Measurements from ENCODE around the gene PHLDB1. TPM values are rescaled to one million over a fixed set of nuclear protein-coding genes. Genes with fewer than 3 reads are reported as not detected.

Gene PHLDB1
- total RNA-seq, 2 donors from 2014 or later: 60.1 to 88.6 TPM

GRCh38 chr11:118691926-118692830 lies 84.8 kb downstream of the PHLDB1 start:
- Histone ChIP-seq H3K36me3 (no peaks in the 10 kb centered on the region), H3K4me1 (peaks cover 4% of the 10 kb centered on the region), H3K27me3 (no peaks in the 10 kb centered on the region), H3K9me3 (no peaks in the 10 kb centered on the region), H3K9ac (ENCODE audit: low read depth in 2 of 2, low read length in 2 of 2) (no peak overlapping the region), H3K27ac (no peak overlapping the region), H3K4me3 (no peak overlapping the region)
- TF ChIP-seq CTCF (IDR thresholded peaks at IDR 0.05): no peak
- intact Hi-C loops (cut with DNase I): loop anchor here (5.0 to 10.0 kb wide), 3 partner anchors 73 to 265 kb away; partner anchors contain the start of gene UPK2
- DNase-seq: no peak

- H3K4me3 ChIP-seq: no peak overlapping the region
- no peaks in the 10 kb centered on the region for H3K36me3 ChIP-seq
- no peak overlapping the region for H3K27ac ChIP-seq
- peaks cover 4% of the 10 kb centered on the region for H3K4me1 ChIP-seq
- H3K27me3 ChIP-seq: no peaks in the 10 kb centered on the region
- no peak for DNase-seq
- H3K9ac ChIP-seq (ENCODE audit: low read depth in 2 of 2, low read length in 2 of 2): no peak overlapping the region
- TF ChIP-seq CTCF (IDR thresholded peaks at IDR 0.05): no peak
- H3K9me3 ChIP-seq: no peaks in the 10 kb centered on the region
- intact Hi-C loops (cut with DNase I): loop anchor here (5.0 to 10.0 kb wide), 3 partner anchors 71 to 263 kb away; partner anchors contain the start of gene UPK2
Observed at GRCh38 chr11:118694185-118694584, 86.8 kb downstream of the PHLDB1 start.

GRCh38 chr11:118694771-118695170 lies 87.4 kb downstream of the PHLDB1 start:
- Histone ChIP-seq H3K9ac (ENCODE audit: low read depth in 2 of 2, low read length in 2 of 2) (no peak overlapping the region), H3K4me3 (no peak overlapping the region), H3K9me3 (no peaks in the 10 kb centered on the region), H3K4me1 (peaks cover 4% of the 10 kb centered on the region), H3K27me3 (no peaks in the 10 kb centered on the region), H3K36me3 (no peaks in the 10 kb centered on the region), H3K27ac (no peak overlapping the region)
- DNase-seq: no peak
- no peak for TF ChIP-seq CTCF (IDR thresholded peaks at IDR 0.05)
- intact Hi-C loops (cut with DNase I): loop anchor here (5.0 to 10.0 kb wide), 3 partner anchors 70 to 263 kb away; partner anchors contain the start of gene UPK2

GRCh38 chr11:118696673-118697226 lies 89.3 kb downstream of the PHLDB1 start:
- Histone ChIP-seq H3K4me3 (no peak overlapping the region), H3K4me1 (peaks cover 4% of the 10 kb centered on the region), H3K27ac (no peak overlapping the region), H3K9ac (ENCODE audit: low read depth in 2 of 2, low read length in 2 of 2) (no peak overlapping the region), H3K9me3 (no peaks in the 10 kb centered on the region), H3K36me3 (no peaks in the 10 kb centered on the region), H3K27me3 (no peaks in the 10 kb centered on the region)
- no peak for DNase-seq
- TF ChIP-seq CTCF (IDR thresholded peaks at IDR 0.05): no peak
- intact Hi-C loops (cut with DNase I): loop anchor here (10.0 kb wide), 2 partner anchors 68 to 208 kb away; no protein-coding TSS in a partner anchor

- H3K36me3 ChIP-seq: no peaks in the 10 kb centered on the region
- H3K9me3 ChIP-seq: no peaks in the 10 kb centered on the region
- H3K27me3 ChIP-seq: no peaks in the 10 kb centered on the region
- H3K4me3 ChIP-seq: no peak overlapping the region
- H3K4me1 ChIP-seq: peaks cover 4% of the 10 kb centered on the region
- no peak overlapping the region for H3K9ac ChIP-seq (ENCODE audit: low read depth in 2 of 2, low read length in 2 of 2)
- no peak for DNase-seq
- H3K27ac ChIP-seq: no peak overlapping the region
- no peak for TF ChIP-seq CTCF (IDR thresholded peaks at IDR 0.05)
- intact Hi-C loops (cut with DNase I): loop anchor here (10.0 kb wide), 2 partner anchors 67 to 207 kb away; no protein-coding TSS in a partner anchor
Observed at GRCh38 chr11:118697346-118697745, 89.9 kb downstream of the PHLDB1 start.

Data from colonic mucosa (tissue), 4 donors.